Large intestine (tissue), 3 donors: ENCODE measurements around the gene FOXN1. TPM values are rescaled to one million over a fixed set of nuclear protein-coding genes. Genes with fewer than 3 reads are reported as not detected.

Experiments
- DNase-seq, 2 donors: peaks; one replicate each; pipeline versions ENCODE4 v3.0.0 to v3.0.0-alpha.2; 2013
- H3K27ac ChIP-seq: one replicate; pipeline ENCODE4 v1.5.1; 2013; ENCODE audit warnings: low read length
- H3K27me3 ChIP-seq: 2 replicates; pipeline ENCODE4 v1.6.1; 2013; ENCODE audit warnings: low read length; ENCODE audit not compliant: control insufficient read depth, insufficient read depth
- H3K36me3 ChIP-seq: 2 replicates; pipeline ENCODE4 v1.6.1; 2013; ENCODE audit warnings: low read length; ENCODE audit not compliant: control insufficient read depth, insufficient read depth
- H3K4me1 ChIP-seq: one replicate; pipeline ENCODE4 v1.6.1; 2013; ENCODE audit warnings: low read length; ENCODE audit not compliant: control insufficient read depth, insufficient read depth
- H3K4me3 ChIP-seq: one replicate; pipeline ENCODE4 v1.5.1; 2013; ENCODE audit warnings: low read length
- H3K9me3 ChIP-seq: one replicate; pipeline ENCODE4 v1.6.1; 2013; ENCODE audit warnings: mild to moderate bottlenecking, low read depth, low read length, moderate library complexity; ENCODE audit not compliant: control insufficient read depth
- WGBS: methylation state at CpG from one replicate; pipeline ENCODE4 v1.1.5; 2013; ENCODE audit warnings: low lambda C conversion rate; ENCODE audit not compliant: insufficient coverage; 5-methylcytosine and 5-hydroxymethylcytosine counted together
- polyA plus RNA-seq: library from polyadenylated mRNA; unstranded; fragments of 120-200 nt; gene quantifications from one replicate; pipeline ENCODE4 v1.2.1, GENCODE V29; 2013

FOXN1 gene
- polyA plus RNA-seq, 1 donor = 0.04 TPM

- Histone ChIP-seq H3K9me3 (no peaks in the 10 kb centered on the region), H3K27me3 (no peaks in the 10 kb centered on the region), H3K27ac (no peak overlapping the region), H3K36me3 (peaks cover 59% of the 10 kb centered on the region), H3K4me1 (peaks cover 9% of the 10 kb centered on the region), H3K4me3 (no peak overlapping the region)
- WGBS = no CpG with 5 or more reads among the region's 3 CpGs
- DNase-seq = peak in 1 of 2 donors; percentile 38
These were observed 79.7 kb downstream of the FOXN1 start for GRCh38 chr17:28585851-28586250.

Other genes starting within 250 kb of the FOXN1 start
- gene TMEM97, start 187.1 kb upstream of the FOXN1 start, polyA plus RNA-seq = 31.0 TPM
- 46.6 TPM for gene IFT20, start 170.9 kb upstream of the FOXN1 start, polyA plus RNA-seq
- gene TNFAIP1, start 170.6 kb upstream of the FOXN1 start, polyA plus RNA-seq = 31.8 TPM
- gene POLDIP2, start 148.8 kb upstream of the FOXN1 start, polyA plus RNA-seq = 68.2 TPM
- gene SEBOX, start 141.1 kb upstream of the FOXN1 start, polyA plus RNA-seq = not detected
- gene VTN, start 136.0 kb upstream of the FOXN1 start, polyA plus RNA-seq = 12.2 TPM
- gene SARM1, start 134.7 kb upstream of the FOXN1 start, polyA plus RNA-seq = 17.0 TPM
- 13.7 TPM for gene SLC46A1, start 100.1 kb upstream of the FOXN1 start, polyA plus RNA-seq
- gene SLC13A2, start 32.7 kb upstream of the FOXN1 start, polyA plus RNA-seq = 10.7 TPM
- gene UNC119, start 46.3 kb downstream of the FOXN1 start, polyA plus RNA-seq = 48.9 TPM
- 88.7 TPM for gene PIGS, start 65.2 kb downstream of the FOXN1 start, polyA plus RNA-seq
- 15.0 TPM for gene ALDOC, start 70.5 kb downstream of the FOXN1 start, polyA plus RNA-seq
- gene SPAG5, start 92.7 kb downstream of the FOXN1 start, polyA plus RNA-seq = 35.1 TPM
- 15.2 TPM for gene RSKR, start 107.8 kb downstream of the FOXN1 start, polyA plus RNA-seq
- gene BLTP2, start 138.8 kb downstream of the FOXN1 start, polyA plus RNA-seq = 61.9 TPM
- 54.6 TPM for gene SDF2, start 155.6 kb downstream of the FOXN1 start, polyA plus RNA-seq
- 65.9 TPM for gene SUPT6H, start 155.9 kb downstream of the FOXN1 start, polyA plus RNA-seq
- 5.7 TPM for gene PROCA1, start 205.5 kb downstream of the FOXN1 start, polyA plus RNA-seq
- gene RAB34, start 211.5 kb downstream of the FOXN1 start, polyA plus RNA-seq = 82.8 TPM
- 1,720 TPM for gene RPL23A, start 213.6 kb downstream of the FOXN1 start, polyA plus RNA-seq
- gene TLCD1, start 219.9 kb downstream of the FOXN1 start, polyA plus RNA-seq = 9.4 TPM
- 4.8 TPM for gene NEK8, start 222.4 kb downstream of the FOXN1 start, polyA plus RNA-seq
- 91.8 TPM for gene TRAF4, start 237.7 kb downstream of the FOXN1 start, polyA plus RNA-seq